ENCODE data around the gene GDI1. TPM values are rescaled to one million over a fixed set of nuclear protein-coding genes. Genes with fewer than 3 reads are reported as not detected.

GDI1 gene
- total and polyA plus RNA-seq, 9 of the 15 experiments (the other 6 are each of a cell fraction or from before 2014, with no cell fraction given) = 0.97 to 82.6 (median 37.5) TPM

GRCh38 chrX:154484255-154485149, 47.5 kb downstream of the GDI1 start (continued):
- TF ChIP-seq, protein P1, sequence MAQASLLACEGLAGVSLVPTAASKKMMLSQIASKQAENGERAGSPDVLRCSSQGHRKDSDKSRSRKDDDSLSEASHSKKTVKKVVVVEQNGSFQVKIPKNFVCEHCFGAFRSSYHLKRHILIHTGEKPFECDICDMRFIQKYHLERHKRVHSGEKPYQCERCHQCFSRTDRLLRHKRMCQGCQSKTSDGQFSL (CRISPR knock-in tag; IDR thresholded peaks at IDR 0.05) = no peak
- TF ChIP-seq, protein P1 (tag; IDR thresholded peaks at IDR 0.05) = no peak
- TF ChIP-seq MAFF (IDR thresholded peaks at IDR 0.05; ENCODE audit: low read length) (peak; percentile 85), SAFB (IDR thresholded peaks at IDR 0.05; ENCODE audit: borderline replicate concordance, low read depth, low read length) (no peak), GABPA (tag; conservative IDR thresholded peaks at IDR 0.05; ENCODE audit: low read depth) (no peak), POLR3G (IDR thresholded peaks at IDR 0.05; ENCODE audit: extremely low read depth, insufficient read length, insufficient replicate concordance) (no peak), RHOXF2B (CRISPR knock-in tag; conservative IDR thresholded peaks at IDR 0.05) (no peak), CHD1 (IDR thresholded peaks at IDR 0.05; ENCODE audit: low read length) (no peak), ETV5 (CRISPR knock-in tag; IDR thresholded peaks at IDR 0.05; ENCODE audit: low read depth) (0 out of 2 replicates have a peak, but pooled peaks have one; percentile 46), ZNF57 (CRISPR knock-in tag; IDR thresholded peaks at IDR 0.05) (no peak), ZNF592 (IDR thresholded peaks at IDR 0.05) (peak; percentile 94), ZSCAN29 (IDR thresholded peaks at IDR 0.05) (no peak), ZNF707 (CRISPR knock-in tag; conservative IDR thresholded peaks at IDR 0.05) (no peak), NEUROD1 (IDR thresholded peaks at IDR 0.05; ENCODE audit: borderline replicate concordance, low read depth, low read length, partially characterized antibody) (no peak), CTCF (IDR thresholded peaks at IDR 0.05 in 2 of 3, conservative IDR thresholded peaks at IDR 0.05 in 1 of 3; ENCODE audit: insufficient read depth in 2 of 3, low read depth in 1 of 3, low read length in 3 of 3) (no peak)
- TF ChIP-seq, protein P2, sequence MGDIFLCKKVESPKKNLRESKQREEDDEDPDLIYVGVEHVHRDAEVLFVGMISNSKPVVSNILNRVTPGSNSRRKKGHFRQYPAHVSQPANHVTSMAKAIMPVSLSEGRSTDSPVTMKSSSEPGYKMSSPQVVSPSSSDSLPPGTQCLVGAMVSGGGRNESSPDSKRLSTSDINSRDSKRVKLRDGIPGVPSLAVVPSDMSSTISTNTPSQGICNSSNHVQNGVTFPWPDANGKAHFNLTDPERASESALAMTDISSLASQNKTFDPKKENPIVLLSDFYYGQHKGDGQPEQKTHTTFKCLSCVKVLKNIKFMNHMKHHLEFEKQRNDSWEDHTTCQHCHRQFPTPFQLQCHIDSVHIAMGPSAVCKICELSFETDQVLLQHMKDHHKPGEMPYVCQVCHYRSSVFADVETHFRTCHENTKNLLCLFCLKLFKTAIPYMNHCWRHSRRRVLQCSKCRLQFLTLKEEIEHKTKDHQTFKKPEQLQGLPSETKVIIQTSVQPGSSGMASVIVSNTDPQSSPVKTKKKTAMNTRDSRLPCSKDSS (IDR thresholded peaks at IDR 0.05; ENCODE audit: low read depth, partially characterized antibody) = no peak
- TF ChIP-seq, protein P3, sequence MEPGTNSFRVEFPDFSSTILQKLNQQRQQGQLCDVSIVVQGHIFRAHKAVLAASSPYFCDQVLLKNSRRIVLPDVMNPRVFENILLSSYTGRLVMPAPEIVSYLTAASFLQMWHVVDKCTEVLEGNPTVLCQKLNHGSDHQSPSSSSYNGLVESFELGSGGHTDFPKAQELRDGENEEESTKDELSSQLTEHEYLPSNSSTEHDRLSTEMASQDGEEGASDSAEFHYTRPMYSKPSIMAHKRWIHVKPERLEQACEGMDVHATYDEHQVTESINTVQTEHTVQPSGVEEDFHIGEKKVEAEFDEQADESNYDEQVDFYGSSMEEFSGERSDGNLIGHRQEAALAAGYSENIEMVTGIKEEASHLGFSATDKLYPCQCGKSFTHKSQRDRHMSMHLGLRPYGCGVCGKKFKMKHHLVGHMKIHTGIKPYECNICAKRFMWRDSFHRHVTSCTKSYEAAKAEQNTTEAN (CRISPR knock-in tag; IDR thresholded peaks at IDR 0.05) = no peak
